MCF 10A (cell line): ENCODE measurements around the gene SYNDIG1L. TPM values are rescaled to one million over a fixed set of nuclear protein-coding genes. Genes with fewer than 3 reads are reported as not detected.

Experiments used
- BruUV-seq: library from RNA; stranded (reverse); fragments of 400-500 nt; replicated peaks from 2 replicates; lab custom pipeline; 2021; lab: Mats Ljungman, UMichigan
- CTCF ChIA-PET: fragments of 300-600 bp; sonication (Branson Sonifier 250); formaldehyde crosslinking; extraction: SDS; loops from one replicate; lab custom pipeline; 2021; ENCODE audit warnings: antibody characterized with exemption, inconsistent platforms; lab: Yijun Ruan, JAX
- POLR2A ChIA-PET: fragments of 300-600, 350-650 bp; sonication (Branson Sonifier 250); formaldehyde crosslinking; extraction: SDS; loops from one replicate; lab custom pipeline; 2020; ENCODE audit warnings: antibody characterized with exemption, inconsistent platforms; lab: Yijun Ruan, JAX
- DNase-seq: peaks from one replicate; pipeline ENCODE4 v3.0.0-alpha.2; 2018; ENCODE audit not compliant: unreplicated experiment
- H3K27ac Mint-ChIP-seq: one replicate; pipeline ENCODE4 v1.8.0; 2022; ENCODE audit warnings: mild to moderate bottlenecking, low read depth, mixed read lengths; ENCODE audit not compliant: unreplicated experiment
- H3K27me3 Mint-ChIP-seq: one replicate; pipeline ENCODE4 v1.8.0; 2022; ENCODE audit warnings: mixed read lengths; ENCODE audit not compliant: insufficient read depth, unreplicated experiment
- H3K36me3 Mint-ChIP-seq: one replicate; pipeline ENCODE4 v1.8.0; 2022; ENCODE audit warnings: mild to moderate bottlenecking, moderate library complexity, mixed read lengths; ENCODE audit not compliant: insufficient read depth, unreplicated experiment
- H3K4me1 Mint-ChIP-seq: one replicate; pipeline ENCODE4 v1.8.0; 2022; ENCODE audit warnings: mixed read lengths; ENCODE audit not compliant: insufficient read depth, unreplicated experiment
- H3K4me3 Mint-ChIP-seq: one replicate; pipeline ENCODE4 v1.8.0; 2022; ENCODE audit warnings: mild to moderate bottlenecking, moderate library complexity, mixed read lengths; ENCODE audit not compliant: unreplicated experiment
- H3K9me3 Mint-ChIP-seq: one replicate; pipeline ENCODE4 v1.8.0; 2022; ENCODE audit warnings: mixed read lengths; ENCODE audit not compliant: unreplicated experiment
- CTCF ChIP-seq: fragments of 200-600 bp; IDR thresholded peaks from one replicate; pipeline ENCODE4 v1.8.0; 2022; ENCODE audit warnings: antibody characterized with exemption, mild to moderate bottlenecking; ENCODE audit not compliant: unreplicated experiment
- intact Hi-C: fragments of 100-400 bp; cut with micrococcal nuclease; formaldehyde crosslinking; loops from 2 replicates; pipeline ENCODE4 v1.14.1; 2022
- total RNA-seq: library from RNA; stranded (reverse); gene quantifications from 2 replicates; pipeline ENCODE4 v1.2.3, GENCODE V29; 2022

SYNDIG1L gene
- total RNA-seq, 1 experiment from 2014 or later = not detected

GRCh38 chr14:74469548-74470518 is 43.8 kb upstream of the SYNDIG1L start:
- Mint-ChIP-seq H3K9me3 (no peaks in the 10 kb centered on the region), H3K27ac (no peak overlapping the region), H3K27me3 (no peaks in the 10 kb centered on the region), H3K36me3 (peaks cover 6% of the 10 kb centered on the region), H3K4me3 (no peak overlapping the region), H3K4me1 (no peaks in the 10 kb centered on the region)
- ChIA-PET POLR2A (interaction anchor here (1.1 kb wide), 1 partner anchor 120 kb away, joined by 3 read pairs; no protein-coding TSS in a partner anchor), CTCF (interaction anchor here (0.7 kb wide), 1 partner anchor 122 kb away, joined by 3 read pairs; the partner anchor contains the start of gene VRTN)
- no peak for DNase-seq
- no peak for TF ChIP-seq CTCF
- intact Hi-C loops = no loop called here
- BruUV-seq = no TSS peak

- ChIA-PET POLR2A (interaction anchor here (1.1 kb wide), 1 partner anchor 118 kb away, joined by 3 read pairs; no protein-coding TSS in a partner anchor), CTCF (interaction anchor here (0.6 kb wide), 1 partner anchor 330 kb away, joined by 3 read pairs; no protein-coding TSS in a partner anchor)
- BruUV-seq = no TSS peak
- no peak for DNase-seq
- no peak overlapping the region for H3K27ac Mint-ChIP-seq
- intact Hi-C loops = no loop called here
- no peak for TF ChIP-seq CTCF
- H3K4me3 Mint-ChIP-seq = no peak overlapping the region
- no peaks in the 10 kb centered on the region for H3K9me3 Mint-ChIP-seq
- H3K36me3 Mint-ChIP-seq = no peaks in the 10 kb centered on the region
- no peaks in the 10 kb centered on the region for H3K4me1 Mint-ChIP-seq
- peaks cover 3% of the 10 kb centered on the region for H3K27me3 Mint-ChIP-seq
Measured at GRCh38 chr14:74468513-74468912, 42.5 kb upstream of the SYNDIG1L start.

GRCh38 chr14:74465335-74465734 is 39.3 kb upstream of the SYNDIG1L start:
- intact Hi-C loops = no loop called here
- no peak overlapping the region for H3K4me3 Mint-ChIP-seq
- POLR2A ChIA-PET = interaction anchor here (0.6 to 1.3 kb wide), 2 partner anchors 10 to 473 kb away, joined by 3 to 4 read pairs; no protein-coding TSS in a partner anchor
- no peak overlapping the region for H3K27ac Mint-ChIP-seq
- H3K9me3 Mint-ChIP-seq = no peaks in the 10 kb centered on the region
- no TSS peak for BruUV-seq
- no peaks in the 10 kb centered on the region for H3K4me1 Mint-ChIP-seq
- peaks cover 14% of the 10 kb centered on the region for H3K27me3 Mint-ChIP-seq
- DNase-seq = no peak
- CTCF ChIA-PET = interaction anchor here (1.9 kb wide), 1 partner anchor 9 kb away, joined by 8 read pairs; no protein-coding TSS in a partner anchor
- H3K36me3 Mint-ChIP-seq = no peaks in the 10 kb centered on the region
- TF ChIP-seq CTCF = no peak

GRCh38 chr14:74464785-74465184 is 38.8 kb upstream of the SYNDIG1L start:
- ChIA-PET POLR2A (interaction anchor here (0.6 to 1.3 kb wide), 2 partner anchors 9 to 473 kb away, joined by 3 to 4 read pairs; no protein-coding TSS in a partner anchor), CTCF (interaction anchor here (1.2 kb wide), 1 partner anchor 11 kb away, joined by 3 read pairs; no protein-coding TSS in a partner anchor)
- Mint-ChIP-seq H3K36me3 (no peaks in the 10 kb centered on the region), H3K27ac (no peak overlapping the region), H3K4me1 (no peaks in the 10 kb centered on the region), H3K9me3 (no peaks in the 10 kb centered on the region), H3K27me3 (peaks cover 14% of the 10 kb centered on the region), H3K4me3 (no peak overlapping the region)
- no peak for DNase-seq
- no peak for TF ChIP-seq CTCF
- intact Hi-C loops = no loop called here
- BruUV-seq = no TSS peak
